Measurements from ENCODE around the gene OR52K1.
"Not testable (repeated sequence)": the region's sequence is repeated elsewhere in the genome, so short reads cannot be mapped to it uniquely, and the experiment has no call there.

OR52K1 gene

GRCh38 chr11:4466131-4466870 lies 16.1 kb upstream of the OR52K1 start:
- H3K9me3 ChIP-seq, result peaks cover 14% of the 10 kb centered on the region
- H3K4me1 ChIP-seq, result peaks cover 26% of the 10 kb centered on the region
- H3K36me3 ChIP-seq (replicated peaks), result no peaks in the 10 kb centered on the region
- no peaks in the 10 kb centered on the region for H3K27me3 ChIP-seq (ENCODE audit: low read depth)
- in situ Hi-C loops (cut with MboI; ENCODE audit: low sequenced_read_pairs), result no loop called here
- DNase-seq (ENCODE audit: low spot score in 2 of 2), result peak; percentile 67 to 70
- no peak overlapping the region for H3K4me3 ChIP-seq

DNA sequence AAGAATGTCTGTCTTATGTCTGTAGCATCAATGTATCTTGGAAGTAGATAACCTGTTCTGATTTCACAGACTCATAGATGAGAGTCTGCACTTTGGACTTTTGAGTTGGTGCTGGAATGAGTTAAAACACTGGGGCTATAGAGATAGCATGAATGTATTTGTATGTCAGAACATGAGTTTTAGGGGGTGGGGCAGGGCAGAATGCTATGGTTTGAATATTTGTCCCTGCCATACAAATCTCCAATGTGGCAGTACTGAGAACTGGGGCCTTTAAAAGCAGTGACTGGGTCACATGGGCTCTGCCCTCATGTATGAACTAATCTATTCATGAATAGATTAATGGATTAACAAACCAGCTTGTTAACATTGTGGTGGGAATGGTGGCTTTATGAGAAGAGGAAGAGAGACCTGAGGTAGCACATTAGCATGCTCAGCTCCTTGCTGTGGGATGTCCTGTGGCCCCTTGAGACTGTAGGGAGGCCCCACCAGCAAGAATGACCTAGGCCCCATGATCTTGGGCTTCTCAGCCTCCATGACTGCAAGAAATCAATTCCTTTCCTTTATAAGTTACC lies 15.5 kb upstream of the OR52K1 start:
- peak; percentile 12 to 16 for DNase-seq (ENCODE audit: low spot score in 2 of 2)
- no peak overlapping the region for H3K4me3 ChIP-seq
- in situ Hi-C loops (cut with MboI; ENCODE audit: low sequenced_read_pairs), result no loop called here

GRCh38 chr11:4467811-4468606 lies 14.4 kb upstream of the OR52K1 start:
- no peak for DNase-seq (ENCODE audit: low spot score in 2 of 2)
- Histone ChIP-seq H3K9me3 (peaks cover 14% of the 10 kb centered on the region), H3K27me3 (ENCODE audit: low read depth) (no peaks in the 10 kb centered on the region), H3K4me1 (peaks cover 26% of the 10 kb centered on the region), H3K4me3 (no peak overlapping the region), H3K36me3 (replicated peaks) (no peaks in the 10 kb centered on the region)
- in situ Hi-C loops (cut with MboI; ENCODE audit: low sequenced_read_pairs), result no loop called here

More for the DNA sequence above, 15.5 kb upstream of the OR52K1 start:
- peaks cover 26% of the 10 kb centered on the region for H3K4me1 ChIP-seq
- no peaks in the 10 kb centered on the region for H3K27me3 ChIP-seq (ENCODE audit: low read depth)
- peaks cover 14% of the 10 kb centered on the region for H3K9me3 ChIP-seq
- no peaks in the 10 kb centered on the region for H3K36me3 ChIP-seq (replicated peaks)

- Histone ChIP-seq H3K36me3 (replicated peaks) (no peaks in the 10 kb centered on the region), H3K4me1 (peaks cover 16% of the 10 kb centered on the region), H3K27me3 (ENCODE audit: low read depth) (no peaks in the 10 kb centered on the region), H3K9me3 (no peaks in the 10 kb centered on the region), H3K4me3 (no peak overlapping the region)
- no peak for DNase-seq (ENCODE audit: low spot score in 2 of 2)
- in situ Hi-C loops (cut with MboI; ENCODE audit: low sequenced_read_pairs), result loop anchor here (10.0 kb wide), 1 partner anchor 65 kb away; no protein-coding TSS in a partner anchor
Measured at GRCh38 chr11:4479644-4480043, 2.8 kb upstream of the OR52K1 start.

DNA sequence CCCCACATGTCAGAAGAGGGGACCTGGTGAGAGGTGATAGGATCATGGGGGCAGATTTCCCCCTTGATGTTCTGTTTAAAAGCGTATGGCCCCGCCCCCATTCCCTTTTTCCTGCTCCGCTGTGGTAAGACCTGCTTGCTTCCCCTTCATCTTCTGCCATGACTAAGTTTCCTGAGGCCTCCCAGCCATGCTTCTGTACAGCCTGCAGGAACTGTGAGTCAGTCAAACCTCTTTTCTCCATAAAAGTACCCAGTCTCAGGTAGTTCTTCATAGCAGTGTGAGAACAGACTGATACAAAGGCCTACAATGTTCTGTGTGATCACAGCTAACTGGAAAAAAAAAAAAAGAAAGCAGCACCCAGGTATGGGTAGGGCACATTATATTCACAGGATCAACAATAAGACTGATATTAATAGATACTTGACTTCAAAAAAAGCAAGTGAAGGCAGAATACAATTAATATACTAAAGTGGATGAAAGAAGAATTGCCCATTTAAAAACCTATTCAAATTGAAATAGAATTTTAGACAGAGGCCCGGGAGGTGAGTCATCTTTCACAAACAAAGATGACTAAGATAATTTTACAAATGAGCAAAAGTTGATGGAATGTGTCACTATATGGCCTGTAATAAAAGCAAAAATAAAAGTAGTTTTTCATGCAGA lies 1.7 kb upstream of the OR52K1 start:
- H3K4me1 ChIP-seq, result peaks cover 16% of the 10 kb centered on the region
- H3K4me3 ChIP-seq, result no peak overlapping the region
- no peaks in the 10 kb centered on the region for H3K9me3 ChIP-seq
- H3K27me3 ChIP-seq (ENCODE audit: low read depth), result no peaks in the 10 kb centered on the region
- H3K36me3 ChIP-seq (replicated peaks), result no peaks in the 10 kb centered on the region
- in situ Hi-C loops (cut with MboI; ENCODE audit: low sequenced_read_pairs), result no loop called here
- DNase-seq (ENCODE audit: low spot score in 2 of 2), result peak; percentile 40 to 48

DNA sequence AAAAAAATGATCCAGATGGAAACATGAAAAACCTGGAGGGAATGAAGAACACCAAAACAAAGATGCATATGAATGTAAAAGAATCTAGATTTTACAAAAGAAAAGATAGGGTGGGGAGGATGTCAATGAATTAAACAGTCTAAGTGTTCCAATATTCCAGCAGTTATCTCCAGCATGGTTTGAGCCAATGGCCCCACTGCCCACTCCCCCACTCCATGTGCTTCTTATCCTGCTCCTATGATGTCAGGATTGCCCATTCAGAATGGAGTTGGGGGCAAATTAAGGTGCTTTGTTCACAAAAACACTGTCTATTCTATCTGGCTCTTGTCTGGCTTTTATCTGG lies 1.2 kb upstream of the OR52K1 start:
- Histone ChIP-seq H3K9me3 (no peaks in the 10 kb centered on the region), H3K4me1 (peaks cover 16% of the 10 kb centered on the region), H3K4me3 (no peak overlapping the region), H3K27me3 (ENCODE audit: low read depth) (no peaks in the 10 kb centered on the region), H3K36me3 (replicated peaks) (no peaks in the 10 kb centered on the region)
- in situ Hi-C loops (cut with MboI; ENCODE audit: low sequenced_read_pairs), result no loop called here
- DNase-seq (ENCODE audit: low spot score in 2 of 2), result peak in 1 of 2 experiments; percentile 44

- no peaks in the 10 kb centered on the region for H3K9me3 ChIP-seq
- H3K36me3 ChIP-seq (replicated peaks), result no peaks in the 10 kb centered on the region
- no peak overlapping the region for H3K4me3 ChIP-seq
- no peaks in the 10 kb centered on the region for H3K27me3 ChIP-seq (ENCODE audit: low read depth)
- H3K4me1 ChIP-seq, result peaks cover 16% of the 10 kb centered on the region
- in situ Hi-C loops (cut with MboI; ENCODE audit: low sequenced_read_pairs), result no loop called here
- no peak for DNase-seq (ENCODE audit: low spot score in 2 of 2)
Measured at GRCh38 chr11:4484310-4484709, 1.9 kb downstream of the OR52K1 start.

- H3K4me3 ChIP-seq; H3K9me3 ChIP-seq; DNase-seq (ENCODE audit: low spot score in 2 of 2); H3K4me1 ChIP-seq; H3K36me3 ChIP-seq (replicated peaks); H3K27me3 ChIP-seq (ENCODE audit: low read depth): not testable (repeated sequence)
- in situ Hi-C loops (cut with MboI; ENCODE audit: low sequenced_read_pairs), result loop anchor here (5.0 kb wide), 1 partner anchor 309 kb away; no protein-coding TSS in a partner anchor
Measured at GRCh38 chr11:4491405-4491804, 9.0 kb downstream of the OR52K1 start.

GRCh38 chr11:4491878-4492606 lies 9.6 kb downstream of the OR52K1 start:
- Histone ChIP-seq H3K27me3 (ENCODE audit: low read depth) (peaks cover 2% of the 10 kb centered on the region; the same call in 1 of the 2 replicates), H3K4me1 (no peaks in the 10 kb centered on the region), H3K36me3 (replicated peaks) (no peaks in the 10 kb centered on the region), H3K4me3 (no peak overlapping the region), H3K9me3 (no peaks in the 10 kb centered on the region; the same call in 1 of the 2 replicates)
- no peak for DNase-seq (ENCODE audit: low spot score in 2 of 2)
- in situ Hi-C loops (cut with MboI; ENCODE audit: low sequenced_read_pairs), result loop anchor here (5.0 kb wide), 1 partner anchor 310 kb away; no protein-coding TSS in a partner anchor

- Histone ChIP-seq H3K9me3 (no peaks in the 10 kb centered on the region; the same call in 1 of the 2 replicates), H3K36me3 (replicated peaks) (no peaks in the 10 kb centered on the region), H3K27me3 (ENCODE audit: low read depth) (peaks cover 7% of the 10 kb centered on the region), H3K4me3 (no peak overlapping the region), H3K4me1 (no peaks in the 10 kb centered on the region)
- no peak for DNase-seq (ENCODE audit: low spot score in 2 of 2)
- in situ Hi-C loops (cut with MboI; ENCODE audit: low sequenced_read_pairs), result loop anchor here (5.0 kb wide), 1 partner anchor 311 kb away; no protein-coding TSS in a partner anchor
Measured at GRCh38 chr11:4493480-4493818, 11.0 kb downstream of the OR52K1 start.

- no peaks in the 10 kb centered on the region for H3K36me3 ChIP-seq (replicated peaks)
- H3K4me3 ChIP-seq, result no peak overlapping the region
- in situ Hi-C loops (cut with MboI; ENCODE audit: low sequenced_read_pairs), result no loop called here
- no peak for DNase-seq (ENCODE audit: low spot score in 2 of 2)
- H3K4me1 ChIP-seq, result no peaks in the 10 kb centered on the region
- H3K27me3 ChIP-seq (ENCODE audit: low read depth), result peaks cover 8% of the 10 kb centered on the region
- H3K9me3 ChIP-seq, result no peaks in the 10 kb centered on the region; the same call in 1 of the 2 replicates
Measured at GRCh38 chr11:4495487-4495886, 13.0 kb downstream of the OR52K1 start.

GRCh38 chr11:4495986-4496385 lies 13.5 kb downstream of the OR52K1 start:
- H3K4me1 ChIP-seq, result no peaks in the 10 kb centered on the region
- in situ Hi-C loops (cut with MboI; ENCODE audit: low sequenced_read_pairs), result no loop called here

More at GRCh38 chr11:4495986-4496385, 13.5 kb downstream of the OR52K1 start:
- Histone ChIP-seq H3K4me3 (no peak overlapping the region), H3K36me3 (replicated peaks) (no peaks in the 10 kb centered on the region), H3K9me3 (no peaks in the 10 kb centered on the region; the same call in 1 of the 2 replicates), H3K27me3 (ENCODE audit: low read depth) (peaks cover 8% of the 10 kb centered on the region)
- no peak for DNase-seq (ENCODE audit: low spot score in 2 of 2)
